IMR-90 (cell line): ENCODE data around the gene ATXN1. TPM values are rescaled to one million over a fixed set of nuclear protein-coding genes. Genes with fewer than 3 reads are reported as not detected.

Source experiments
- ATAC-seq: fragments of 200-7000 bp; cut with Tn5 transposase; 2 replicates; pipeline ENCODE4 v1.9.1; 2020; ENCODE audit warnings: low read depth, mild to moderate bottlenecking, moderate library complexity
- BruUV-seq: library from RNA; stranded (reverse); fragments of 400-500 nt; replicated peaks from 2 replicates; lab custom pipeline; 2021; lab: Mats Ljungman, UMichigan
- CTCF ChIA-PET: fragments of 300-600 bp; formaldehyde crosslinking; extraction: SDS; loops from one replicate; lab custom pipeline; 2021; ENCODE audit warnings: antibody characterized with exemption; lab: Yijun Ruan, JAX
- POLR2A ChIA-PET: fragments of 300-600 bp; sonication (Branson Sonifier 250); formaldehyde crosslinking; loops from one replicate; lab custom pipeline; 2022; ENCODE audit warnings: antibody characterized with exemption; ENCODE audit not compliant: unreplicated experiment; lab: Charles Lee
- DNase-seq: peaks from one replicate; pipeline ENCODE4 v3.0.0; 2013
- H2AFZ ChIP-seq: replicated peaks from 2 replicates; pipeline ENCODE3; 2013; ENCODE audit warnings: low read length, mild to moderate bottlenecking; ENCODE audit not compliant: poor library complexity
- H2AK5ac ChIP-seq: 2 replicates; pipeline ENCODE4 v1.6.1; 2013; ENCODE audit warnings: low read depth, low read length, inconsistent platforms
- H2AK9ac ChIP-seq: replicated peaks from 2 replicates; pipeline ENCODE3; 2013; ENCODE audit warnings: mild to moderate bottlenecking, low read depth, low read length, moderate library complexity; ENCODE audit not compliant: poor library complexity
- H2BK120ac ChIP-seq: 2 replicates; pipeline ENCODE4 v1.6.1; 2013; ENCODE audit warnings: low read depth, low read length, inconsistent platforms
- H2BK15ac ChIP-seq: 3 replicates; pipeline ENCODE4 v1.6.1; 2013; ENCODE audit warnings: low read depth, low read length, inconsistent platforms
- H2BK20ac ChIP-seq: 2 replicates; pipeline ENCODE4 v1.6.1; 2013; ENCODE audit warnings: low read depth, mild to moderate bottlenecking, inconsistent platforms, low read length, moderate library complexity
- H2BK5ac ChIP-seq: 2 replicates; pipeline ENCODE4 v1.6.1; 2013; ENCODE audit warnings: mild to moderate bottlenecking, low read depth, low read length, inconsistent platforms; ENCODE audit not compliant: poor library complexity, severe bottlenecking
- H3K14ac ChIP-seq: replicated peaks from 2 replicates; pipeline ENCODE4 v1.6.1; 2013; ENCODE audit warnings: low read depth, low read length, inconsistent platforms
- H3K18ac ChIP-seq: 2 replicates; pipeline ENCODE4 v1.6.1; 2013; ENCODE audit warnings: low read depth, low read length, control low read depth
- H3K23ac ChIP-seq: 2 replicates; pipeline ENCODE4 v1.6.1; 2013; ENCODE audit warnings: low read depth, low read length, inconsistent platforms
- H3K27ac ChIP-seq: 2 replicates; pipeline ENCODE4 v1.5.1; 2013; ENCODE audit warnings: mild to moderate bottlenecking, control low read depth, low read length; ENCODE audit not compliant: insufficient read depth
- H3K27me3 ChIP-seq: 2 replicates; pipeline ENCODE4 v1.6.1; 2013; ENCODE audit warnings: low read length; ENCODE audit not compliant: control insufficient read depth, insufficient read depth
- H3K36me3 ChIP-seq: 2 replicates; pipeline ENCODE4 v1.6.1; 2013; ENCODE audit warnings: low read length, mixed read lengths; ENCODE audit not compliant: control insufficient read depth, insufficient read depth
- H3K4ac ChIP-seq: 2 replicates; pipeline ENCODE4 v1.6.1; 2013; ENCODE audit warnings: low read depth, low read length, inconsistent platforms
- H3K4me1 ChIP-seq: 2 replicates; pipeline ENCODE4 v1.6.1; 2013; ENCODE audit warnings: low read length, mixed read lengths; ENCODE audit not compliant: control insufficient read depth, insufficient read depth
- H3K4me2 ChIP-seq: 2 replicates; pipeline ENCODE4 v1.6.1; 2013; ENCODE audit warnings: low read depth, mild to moderate bottlenecking, control low read depth, low read length, moderate library complexity
- H3K4me3 ChIP-seq: 2 replicates; pipeline ENCODE4 v1.5.1; 2013; ENCODE audit warnings: low read depth, mild to moderate bottlenecking, control low read depth, low read length, moderate library complexity; ENCODE audit not compliant: insufficient read depth
- H3K56ac ChIP-seq: 2 replicates; pipeline ENCODE4 v1.6.1; 2013; ENCODE audit warnings: low read length, inconsistent platforms; ENCODE audit not compliant: insufficient read depth; ENCODE audit errors: extremely low read depth
- H3K79me1 ChIP-seq, 2 experiments: 2 replicates each; pipeline ENCODE4 v1.6.1; 2013; ENCODE audit warnings: low read length in 2 of 2, inconsistent platforms in 1 of 2, low read depth in 1 of 2
- H3K9ac ChIP-seq: 2 replicates; pipeline ENCODE4 v1.6.1; 2013; ENCODE audit warnings: low read depth, low read length, control low read depth
- H3K9me1 ChIP-seq: 2 replicates; pipeline ENCODE4 v1.6.1; 2013; ENCODE audit warnings: low read length, inconsistent platforms; ENCODE audit not compliant: insufficient read depth
- H3K9me3 ChIP-seq: 2 replicates; pipeline ENCODE4 v1.6.1; 2013; ENCODE audit warnings: low read length; ENCODE audit not compliant: control insufficient read depth, insufficient read depth
- H4K20me1 ChIP-seq: 2 replicates; pipeline ENCODE4 v1.6.1; 2013; ENCODE audit warnings: low read length, inconsistent platforms; ENCODE audit not compliant: insufficient read depth
- H4K5ac ChIP-seq: 2 replicates; pipeline ENCODE4 v1.6.1; 2013; ENCODE audit warnings: mild to moderate bottlenecking, low read depth, low read length, control low read depth
- H4K8ac ChIP-seq, 2 experiments: 2 replicates each; pipeline ENCODE4 v1.6.1; 2013; ENCODE audit warnings: low read depth in 2 of 2, low read length in 2 of 2, control low read depth in 1 of 2, inconsistent platforms in 1 of 2
- H4K91ac ChIP-seq: 2 replicates; pipeline ENCODE4 v1.6.1; 2013; ENCODE audit warnings: low read depth, low read length, inconsistent platforms; ENCODE audit not compliant: insufficient read depth
- BHLHE40 ChIP-seq: fragments of 150-350 bp; IDR thresholded peaks from 2 replicates; pipeline ENCODE4 v1.6.1; 2016; ENCODE audit warnings: mild to moderate bottlenecking, low read depth, low read length
- CEBPB ChIP-seq: IDR thresholded peaks from 2 replicates; pipeline ENCODE4 v1.6.1; 2012; ENCODE audit warnings: low read depth, low read length, improper control_type of control experiment
- CHD1 ChIP-seq: IDR thresholded peaks from 2 replicates; pipeline ENCODE4 v1.6.1; 2012; ENCODE audit warnings: low read depth, low read length, improper control_type of control experiment
- CTCF ChIP-seq: conservative IDR thresholded peaks from 2 replicates; pipeline ENCODE4 v1.5.1; 2012; ENCODE audit warnings: mild to moderate bottlenecking, low read depth, low read length, improper control_type of control experiment
- ELK1 ChIP-seq: fragments of 150-350 bp; IDR thresholded peaks from 2 replicates; pipeline ENCODE4 v1.6.1; 2016; ENCODE audit warnings: low read depth, mild to moderate bottlenecking, low read length, moderate library complexity, borderline replicate concordance
- FOS ChIP-seq: fragments of 150-350 bp; IDR thresholded peaks from 2 replicates; pipeline ENCODE4 v1.6.1; 2016; ENCODE audit warnings: low read depth, low read length
- MAFK ChIP-seq: IDR thresholded peaks from 2 replicates; pipeline ENCODE4 v1.6.1; 2012; ENCODE audit warnings: low read depth, low read length, improper control_type of control experiment
- MAZ ChIP-seq: IDR thresholded peaks from 2 replicates; pipeline ENCODE4 v1.6.1; 2012; ENCODE audit warnings: low read depth, mild to moderate bottlenecking, low read length, improper control_type of control experiment, moderate library complexity, borderline replicate concordance
- MXI1 ChIP-seq: IDR thresholded peaks from 2 replicates; pipeline ENCODE4 v1.6.1; 2012; ENCODE audit warnings: low read depth, mild to moderate bottlenecking, low read length, moderate library complexity, borderline replicate concordance
- NFE2L2 ChIP-seq: fragments of 150-350 bp; IDR thresholded peaks from 2 replicates; pipeline ENCODE4 v1.6.1; 2016; ENCODE audit warnings: low read depth, mild to moderate bottlenecking, low read length
- POLR2A ChIP-seq: IDR thresholded peaks from 2 replicates; pipeline ENCODE4 v1.6.1; 2012; ENCODE audit warnings: mild to moderate bottlenecking, low read depth, low read length
- RAD21 ChIP-seq: IDR thresholded peaks from 2 replicates; pipeline ENCODE4 v1.6.1; 2012; ENCODE audit warnings: low read length, improper control_type of control experiment
- RCOR1 ChIP-seq: IDR thresholded peaks from 2 replicates; pipeline ENCODE4 v1.6.1; 2012; ENCODE audit warnings: mild to moderate bottlenecking, low read length, improper control_type of control experiment; ENCODE audit not compliant: insufficient replicate concordance
- RFX5 ChIP-seq: IDR thresholded peaks from 2 replicates; pipeline ENCODE4 v1.8.0; 2012; ENCODE audit warnings: low read depth, mild to moderate bottlenecking, low read length, moderate library complexity
- SMC3 ChIP-seq: fragments of 150-350 bp; IDR thresholded peaks from 2 replicates; pipeline ENCODE4 v1.6.1; 2016; ENCODE audit warnings: low read depth, mild to moderate bottlenecking, antibody characterized with exemption, low read length, moderate library complexity
- WGBS, 2 experiments: methylation state at CpG; one replicate each; pipeline versions ENCODE4 v1.1.5 to v1.1.7; 2013; ENCODE audit warnings: missing lambda C conversion rate in 2 of 2; ENCODE audit not compliant: insufficient read length in 1 of 2; ENCODE audit errors: extremely low coverage in 2 of 2; 5-methylcytosine and 5-hydroxymethylcytosine counted together
- dilution Hi-C: fragments of 300-500 bp; cut with HindIII; formaldehyde crosslinking; loops from one replicate; pipeline ENCODE4 v1.14.3; 2018; ENCODE audit warnings: low sequenced_read_pairs; ENCODE audit not compliant: unreplicated experiment
- in situ Hi-C: fragments of 300-500 bp; cut with MboI; formaldehyde crosslinking; loops from 3 replicates; pipeline ENCODE4 v1.14.3; 2019; ENCODE audit warnings: low sequenced_read_pairs, inconsistent platforms, mixed read lengths
- intact Hi-C: fragments of 100-400 bp; cut with micrococcal nuclease; formaldehyde crosslinking; loops from 2 replicates; pipeline ENCODE4 v1.10.0; 2022
- polyA plus RNA-seq, 3 experiments: library from polyadenylated mRNA; depleted of rRNA; stranded (reverse); fragments of >200 nt; gene quantifications; 2 replicates each; pipeline ENCODE4 v1.2.3, GENCODE V29; 2012; ENCODE audit warnings: low replicate concordance in 1 of 3
- total RNA-seq: library from RNA; depleted of rRNA; stranded (reverse); fragments of >200 nt; gene quantifications from 2 replicates; pipeline ENCODE4 v1.2.3, GENCODE V29; 2012
- TF ChIP-seq, protein P1 (sequence below): fragments of 150-350 bp; IDR thresholded peaks from 2 replicates; pipeline ENCODE4 v1.6.1; 2017; ENCODE audit warnings: mild to moderate bottlenecking, antibody characterized with exemption, low read length, low read depth

The ATXN1 gene
- total and polyA plus RNA-seq, 2 of the 4 experiments (the other 2 are of a cell fraction), result 7.3 to 11.1 TPM

DNA sequence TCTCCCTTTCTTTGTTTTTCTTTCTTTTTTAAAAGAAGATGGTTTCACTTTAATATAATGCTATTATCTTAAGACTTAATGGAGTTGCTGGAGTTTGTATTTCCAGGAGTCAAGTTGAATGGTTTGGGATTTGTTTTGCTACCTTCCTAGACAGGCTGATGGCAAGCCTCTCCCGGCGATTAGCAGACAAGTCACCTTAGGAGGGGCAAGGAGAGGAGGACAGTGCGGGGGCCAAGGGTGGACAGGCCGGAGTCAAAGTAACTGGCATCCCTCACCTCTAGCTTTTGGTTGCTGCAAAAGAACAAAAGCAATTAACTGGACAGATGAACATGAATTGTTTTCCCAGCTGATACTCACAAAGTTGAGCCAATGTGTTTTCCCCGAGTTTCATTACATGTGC lies 465.8 kb downstream of the ATXN1 start:
- no peak overlapping the region for H3K56ac ChIP-seq

More for the DNA sequence above, 465.8 kb downstream of the ATXN1 start:
- Histone ChIP-seq H3K14ac (no peak overlapping the region), H3K4me1 (no peaks in the 10 kb centered on the region), H2BK20ac (no peak overlapping the region), H2BK120ac (no peak overlapping the region), H4K8ac (no peak overlapping the region), H3K36me3 (peaks cover 1% of the 10 kb centered on the region; the same call in 1 of the 2 replicates), H2AK5ac (no peak overlapping the region), H3K27ac (no peak overlapping the region), H3K4me2 (no peak overlapping the region), H3K9me3 (no peaks in the 10 kb centered on the region), H4K5ac (no peak overlapping the region), H4K91ac (no peak overlapping the region), H2BK15ac (no peak overlapping the region), H2BK5ac (no peak overlapping the region), H4K20me1 (no peaks in the 10 kb centered on the region), H3K9me1 (no peaks in the 10 kb centered on the region), H3K23ac (no peak overlapping the region), H3K9ac (no peak overlapping the region), H3K79me1 (no peaks in the 10 kb centered on the region), H3K4ac (no peak overlapping the region), H3K18ac (no peak overlapping the region), H2AK9ac (no peak overlapping the region), H2AFZ (no peak overlapping the region), H3K27me3 (no peaks in the 10 kb centered on the region), H3K4me3 (no peak overlapping the region)
- ChIA-PET POLR2A (no interaction called here), CTCF (interaction anchor here (1.2 kb wide), 1 partner anchor 9 kb away, joined by 4 read pairs; no protein-coding TSS in a partner anchor)
- dilution Hi-C loops (no loop called here), intact Hi-C loops (no loop called here), in situ Hi-C loops (no loop called here)
- WGBS, 2 experiments, result 100% methylated on average over 1 of the region's 5 CpGs; no CpG with 5 or more reads in 1 of the 2 experiments
- DNase-seq, result no peak
- BruUV-seq, result no TSS peak
- ATAC-seq, result no peak
- no peak for TF ChIP-seq NFE2L2
- TF ChIP-seq MAFK, result no peak
- TF ChIP-seq MXI1, result no peak
- TF ChIP-seq CTCF, result no peak
- TF ChIP-seq, protein P1, sequence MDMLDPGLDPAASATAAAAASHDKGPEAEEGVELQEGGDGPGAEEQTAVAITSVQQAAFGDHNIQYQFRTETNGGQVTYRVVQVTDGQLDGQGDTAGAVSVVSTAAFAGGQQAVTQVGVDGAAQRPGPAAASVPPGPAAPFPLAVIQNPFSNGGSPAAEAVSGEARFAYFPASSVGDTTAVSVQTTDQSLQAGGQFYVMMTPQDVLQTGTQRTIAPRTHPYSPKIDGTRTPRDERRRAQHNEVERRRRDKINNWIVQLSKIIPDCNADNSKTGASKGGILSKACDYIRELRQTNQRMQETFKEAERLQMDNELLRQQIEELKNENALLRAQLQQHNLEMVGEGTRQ, result no peak
- TF ChIP-seq RAD21, result no peak
- no peak for TF ChIP-seq CEBPB
- TF ChIP-seq BHLHE40, result no peak
- TF ChIP-seq ELK1, result no peak
- TF ChIP-seq MAZ, result no peak
- no peak for TF ChIP-seq POLR2A
- no peak for TF ChIP-seq RCOR1
- no peak for TF ChIP-seq FOS
- no peak for TF ChIP-seq CHD1
- no peak for TF ChIP-seq RFX5
- TF ChIP-seq SMC3, result no peak
